ENCODE measurements around the gene CENPA.

DNA sequence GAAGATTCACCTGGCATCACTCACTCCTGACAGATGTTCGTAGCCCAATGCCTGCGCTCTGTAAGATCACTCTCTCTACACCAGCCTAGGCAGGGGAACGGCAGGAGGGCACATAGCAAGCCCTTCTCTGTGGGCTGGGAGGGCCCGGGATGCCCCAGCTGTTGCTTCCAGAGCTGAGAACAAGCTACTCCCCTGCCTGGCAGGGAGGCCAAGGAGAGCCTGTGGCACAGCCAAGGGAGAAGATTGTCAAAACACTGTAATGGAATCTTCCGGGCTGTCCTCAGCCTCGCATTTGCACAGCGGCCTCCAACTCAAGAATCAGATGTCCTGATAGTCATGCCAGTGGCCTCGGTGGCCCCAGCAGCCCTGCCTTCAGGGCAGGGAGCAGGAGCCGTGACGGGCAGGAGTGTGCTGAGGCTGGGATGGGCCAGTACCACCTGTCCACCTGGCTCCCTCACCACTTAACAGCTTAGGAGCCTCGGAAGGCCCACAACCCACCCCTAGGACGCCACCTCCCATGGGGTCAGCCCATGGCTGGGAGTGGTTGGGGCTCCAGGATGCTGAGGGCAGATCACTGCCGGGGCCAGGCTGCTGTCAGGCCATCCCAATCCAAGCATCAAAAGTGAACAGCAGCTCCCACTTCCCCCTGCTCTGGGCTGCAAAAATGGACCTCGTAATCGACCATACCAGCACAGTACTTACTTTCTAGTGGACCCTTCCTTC, 43.6 kb upstream of the CENPA start:
- TF ChIP-seq, protein P1, sequence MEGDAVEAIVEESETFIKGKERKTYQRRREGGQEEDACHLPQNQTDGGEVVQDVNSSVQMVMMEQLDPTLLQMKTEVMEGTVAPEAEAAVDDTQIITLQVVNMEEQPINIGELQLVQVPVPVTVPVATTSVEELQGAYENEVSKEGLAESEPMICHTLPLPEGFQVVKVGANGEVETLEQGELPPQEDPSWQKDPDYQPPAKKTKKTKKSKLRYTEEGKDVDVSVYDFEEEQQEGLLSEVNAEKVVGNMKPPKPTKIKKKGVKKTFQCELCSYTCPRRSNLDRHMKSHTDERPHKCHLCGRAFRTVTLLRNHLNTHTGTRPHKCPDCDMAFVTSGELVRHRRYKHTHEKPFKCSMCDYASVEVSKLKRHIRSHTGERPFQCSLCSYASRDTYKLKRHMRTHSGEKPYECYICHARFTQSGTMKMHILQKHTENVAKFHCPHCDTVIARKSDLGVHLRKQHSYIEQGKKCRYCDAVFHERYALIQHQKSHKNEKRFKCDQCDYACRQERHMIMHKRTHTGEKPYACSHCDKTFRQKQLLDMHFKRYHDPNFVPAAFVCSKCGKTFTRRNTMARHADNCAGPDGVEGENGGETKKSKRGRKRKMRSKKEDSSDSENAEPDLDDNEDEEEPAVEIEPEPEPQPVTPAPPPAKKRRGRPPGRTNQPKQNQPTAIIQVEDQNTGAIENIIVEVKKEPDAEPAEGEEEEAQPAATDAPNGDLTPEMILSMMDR (IDR thresholded peaks at IDR 0.05) = no peak
- TF ChIP-seq POLR2AphosphoS5 (IDR thresholded peaks at IDR 0.05) (no peak), POLR2A (IDR thresholded peaks at IDR 0.05) (no peak), EP300 (IDR thresholded peaks at IDR 0.05) (no peak)
